Transverse colon (tissue), 4 donors: ENCODE data around the gene RUNX3. TPM values are rescaled to one million over a fixed set of nuclear protein-coding genes. Genes with fewer than 3 reads are reported as not detected.

Source experiments
- DNase-seq: peaks from one replicate; pipeline ENCODE4 v3.0.0-alpha.2; 2019
- H3K27ac ChIP-seq, 4 donors: fragments of 200-600 bp; sonication (generic); 2 replicates each; pipeline ENCODE4 v1.5.1; 2016 to 2018; ENCODE audit warnings: inconsistent platforms in 4 of 4
- H3K27me3 ChIP-seq: fragments of 200-600 bp; sonication (generic); 2 replicates; pipeline ENCODE4 v1.5.1; 2017; ENCODE audit warnings: inconsistent platforms
- H3K36me3 ChIP-seq, 4 donors: fragments of 200-600 bp; sonication (generic); 2 replicates each; pipeline ENCODE4 v1.5.1; 2017 to 2019; ENCODE audit warnings: inconsistent platforms in 4 of 4
- H3K4me1 ChIP-seq, 4 donors: fragments of 200-600 bp; sonication (generic); 2 replicates each; pipeline ENCODE4 v1.5.1; 2017 to 2020; ENCODE audit warnings: inconsistent platforms in 4 of 4
- H3K4me3 ChIP-seq, 4 donors: fragments of 200-600 bp; sonication (generic); 1 replicate in 1 of 4; 2 replicates in 3 of 4; pipeline versions ENCODE4 v1.5.1 to v1.6.1; 2017 to 2019; ENCODE audit warnings: inconsistent platforms in 4 of 4
- H3K9me3 ChIP-seq, 2 donors: fragments of 200-600 bp; sonication (generic); 2 replicates each; pipeline ENCODE4 v1.5.1; 2017 to 2019; ENCODE audit warnings: inconsistent platforms in 2 of 2
- EP300 ChIP-seq: sonication (generic); formaldehyde crosslinking; IDR thresholded peaks from one replicate; pipeline ENCODE4 v1.6.1; 2017; ENCODE audit warnings: antibody characterized with exemption, low read depth
- POLR2A ChIP-seq: fragments of 450-650 bp; IDR thresholded peaks from one replicate; pipeline ENCODE4 v1.6.1; 2016; ENCODE audit warnings: antibody characterized with exemption, mild to moderate bottlenecking, moderate library complexity
- POLR2AphosphoS5 ChIP-seq, 3 donors: sonication (generic); formaldehyde crosslinking; IDR thresholded peaks; one replicate each; pipeline ENCODE4 v1.6.1; 2016; ENCODE audit warnings: antibody characterized with exemption in 3 of 3
- WGBS, 2 donors: methylation state at CpG; one replicate each; pipeline ENCODE4 v1.1.5; 2018; ENCODE audit warnings: low coverage in 1 of 2; 5-methylcytosine and 5-hydroxymethylcytosine counted together
- in situ Hi-C, 4 donors: fragments of 200-750 bp; cut with MboI; loops; one replicate each; pipeline versions ENCODE4 v1.15.0 to v1.15.1; 2017; ENCODE audit warnings: low sequenced_read_pairs in 3 of 4, low pct_ligation_motif_present in 1 of 4, low pct_unique_long_range_greater_than_20kb in 1 of 4
- intact Hi-C: fragments of 100-400 bp; cut with DNase I; formaldehyde crosslinking; loops from one replicate; pipeline ENCODE4 v1.15.1; 2023; ENCODE audit warnings: low total_unique reads
- total RNA-seq, 4 donors: library from RNA; depleted of rRNA; stranded (reverse); fragments of >200 nt; gene quantifications; one replicate each; pipeline ENCODE4 v1.1.0, GENCODE V29; 2016
- TF ChIP-seq, protein P1 (sequence below), 5 experiments: fragments of 200-600 bp in 3 of 5; fragments of 450-650 bp in 2 of 5; sonication (generic) in 3 of 5; IDR thresholded peaks; 1 replicate in 2 of 5; 2 replicates in 3 of 5; pipeline ENCODE4 v1.5.1; 2016 to 2017; ENCODE audit warnings: antibody characterized with exemption in 5 of 5, inconsistent platforms in 3 of 5, mild to moderate bottlenecking in 2 of 5, moderate library complexity in 1 of 5

RUNX3 gene
- total RNA-seq, 4 donors from 2014 or later, result 1.5 to 4.8 (median 3.4) TPM

DNA sequence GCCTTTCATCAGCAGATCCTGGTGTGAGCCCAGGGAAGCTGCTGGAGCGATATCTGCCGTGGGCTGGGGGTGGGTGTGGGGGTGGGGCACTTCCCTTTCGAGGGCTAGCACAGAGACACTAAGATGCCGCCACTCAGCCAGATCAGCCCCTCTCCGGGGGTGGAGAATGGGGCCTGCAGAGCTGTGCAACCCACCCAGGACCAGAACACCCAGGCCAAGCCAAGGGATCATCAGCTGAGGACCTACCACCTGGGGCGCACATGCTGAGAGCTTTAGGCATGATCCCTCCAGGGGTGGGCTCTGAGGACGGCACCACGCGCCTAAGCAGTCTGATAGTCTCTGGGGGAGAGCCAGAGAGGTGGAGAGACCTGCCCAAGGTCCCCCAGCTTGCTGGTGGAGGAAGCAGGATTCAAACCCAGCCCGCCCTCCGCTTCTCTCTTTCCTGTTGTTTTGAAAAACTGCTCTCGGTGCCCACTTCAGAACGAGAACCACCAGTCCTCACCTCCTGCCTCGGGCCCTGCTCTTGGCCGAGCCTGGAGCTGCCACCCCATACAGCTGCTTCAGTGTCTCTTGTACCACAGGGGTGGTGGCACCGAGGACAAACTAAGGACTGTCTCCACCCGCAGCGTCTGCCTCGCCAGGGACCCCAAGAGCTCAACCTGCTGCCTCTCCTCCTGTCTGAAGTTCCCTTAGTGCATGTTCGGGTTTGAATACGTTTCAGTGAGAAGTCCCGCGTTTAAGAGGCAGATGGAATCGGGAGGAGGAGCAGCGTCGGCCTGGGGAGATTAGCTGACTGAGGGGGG lies 39.7 kb upstream of the RUNX3 start:
- intact Hi-C loops, result no loop called here
- TF ChIP-seq POLR2AphosphoS5 (IDR thresholded peaks at IDR 0.05) (no peak), EP300 (no peak), POLR2A (no peak)
- TF ChIP-seq, protein P1, sequence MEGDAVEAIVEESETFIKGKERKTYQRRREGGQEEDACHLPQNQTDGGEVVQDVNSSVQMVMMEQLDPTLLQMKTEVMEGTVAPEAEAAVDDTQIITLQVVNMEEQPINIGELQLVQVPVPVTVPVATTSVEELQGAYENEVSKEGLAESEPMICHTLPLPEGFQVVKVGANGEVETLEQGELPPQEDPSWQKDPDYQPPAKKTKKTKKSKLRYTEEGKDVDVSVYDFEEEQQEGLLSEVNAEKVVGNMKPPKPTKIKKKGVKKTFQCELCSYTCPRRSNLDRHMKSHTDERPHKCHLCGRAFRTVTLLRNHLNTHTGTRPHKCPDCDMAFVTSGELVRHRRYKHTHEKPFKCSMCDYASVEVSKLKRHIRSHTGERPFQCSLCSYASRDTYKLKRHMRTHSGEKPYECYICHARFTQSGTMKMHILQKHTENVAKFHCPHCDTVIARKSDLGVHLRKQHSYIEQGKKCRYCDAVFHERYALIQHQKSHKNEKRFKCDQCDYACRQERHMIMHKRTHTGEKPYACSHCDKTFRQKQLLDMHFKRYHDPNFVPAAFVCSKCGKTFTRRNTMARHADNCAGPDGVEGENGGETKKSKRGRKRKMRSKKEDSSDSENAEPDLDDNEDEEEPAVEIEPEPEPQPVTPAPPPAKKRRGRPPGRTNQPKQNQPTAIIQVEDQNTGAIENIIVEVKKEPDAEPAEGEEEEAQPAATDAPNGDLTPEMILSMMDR (IDR thresholded peaks at IDR 0.05), result no peak

DNA sequence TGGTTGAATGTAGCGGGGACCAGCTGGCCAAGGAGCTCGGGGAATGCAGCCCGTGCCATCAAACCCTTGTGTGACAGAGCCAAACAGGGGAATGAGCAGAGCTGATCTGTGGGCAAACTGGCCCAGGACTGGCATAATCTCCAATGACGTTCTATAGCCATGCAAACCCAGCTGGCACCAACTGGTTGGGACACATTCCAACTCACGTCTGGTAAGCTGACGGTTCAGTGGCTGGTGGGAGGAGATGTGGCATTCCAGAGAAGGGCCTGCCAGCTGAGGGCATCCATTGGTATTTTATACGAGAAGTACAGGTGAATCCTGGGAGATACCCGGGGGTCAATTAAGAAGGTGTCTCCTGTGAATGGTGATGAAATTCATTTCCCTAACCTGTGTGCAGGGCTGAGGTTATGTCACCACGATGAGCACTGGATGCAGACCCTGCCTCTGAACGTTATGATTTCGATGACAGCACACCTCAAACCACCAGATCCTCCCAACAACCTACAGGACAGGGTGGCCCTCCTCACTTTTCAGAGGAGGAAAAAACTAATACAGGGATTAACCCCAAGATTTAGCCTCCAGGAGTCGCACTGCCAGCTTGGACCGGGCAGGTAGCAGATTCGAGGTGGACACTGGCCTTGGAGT lies 39.0 kb upstream of the RUNX3 start:
- no peaks in the 10 kb centered on the region for H3K36me3 ChIP-seq
- in situ Hi-C loops, result no loop called here
- no peaks in the 10 kb centered on the region for H3K9me3 ChIP-seq
- no peaks in the 10 kb centered on the region for H3K27me3 ChIP-seq
- intact Hi-C loops, result no loop called here
- H3K27ac ChIP-seq, result no peak overlapping the region
- 68 to 89% methylated on average over 5 to 14 of the region's 14 CpGs for WGBS, 2 donors
- no peaks in the 10 kb centered on the region for H3K4me1 ChIP-seq
- no peak overlapping the region for H3K4me3 ChIP-seq
- TF ChIP-seq POLR2AphosphoS5 (IDR thresholded peaks at IDR 0.05) (no peak), EP300 (no peak), POLR2A (no peak)
- TF ChIP-seq, protein P1 (IDR thresholded peaks at IDR 0.05), result no peak
- DNase-seq, result no peak

More for the DNA sequence above, 39.7 kb upstream of the RUNX3 start:
- WGBS, 2 donors, result 65% methylated on average over 26 of the region's 26 CpGs; no CpG with 5 or more reads in 1 of the 2 donors
- Histone ChIP-seq H3K36me3 (no peaks in the 10 kb centered on the region), H3K9me3 (peaks cover 0 to 3% of the 10 kb centered on the region in 2 donors), H3K4me1 (no peaks in the 10 kb centered on the region), H3K4me3 (no peak overlapping the region), H3K27me3 (no peaks in the 10 kb centered on the region), H3K27ac (no peak overlapping the region)
- no peak for DNase-seq
- in situ Hi-C loops, result no loop called here

DNA sequence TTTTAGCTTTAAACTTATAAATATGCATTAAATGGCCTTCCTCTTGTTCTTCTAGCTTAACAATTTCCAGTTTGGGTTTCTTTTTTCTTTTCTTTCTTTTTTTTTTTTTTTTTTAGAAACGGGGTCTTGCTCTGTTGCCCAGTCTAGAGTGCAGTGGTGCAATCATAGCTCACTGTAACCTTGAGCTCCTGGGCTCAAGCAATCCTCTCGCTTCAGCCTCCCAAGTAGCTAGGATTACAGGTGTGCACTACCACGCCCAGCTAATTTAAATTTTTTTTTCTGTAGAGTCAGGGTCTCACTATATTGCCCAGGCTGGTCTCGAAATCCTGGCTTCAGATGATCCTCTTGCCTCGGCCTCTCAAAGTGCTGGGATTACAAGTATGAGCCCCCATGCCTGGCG lies 37.9 kb upstream of the RUNX3 start:
- intact Hi-C loops, result no loop called here
- no peak for DNase-seq
- no peaks in the 10 kb centered on the region for H3K9me3 ChIP-seq
- H3K36me3 ChIP-seq, result no peaks in the 10 kb centered on the region
- no peak overlapping the region for H3K27ac ChIP-seq
- H3K4me1 ChIP-seq, result no peaks in the 10 kb centered on the region
- WGBS, 2 donors, result 67 to 69% methylated on average over 6 of the region's 6 CpGs
- H3K4me3 ChIP-seq, result no peak overlapping the region
- in situ Hi-C loops, result no loop called here
- TF ChIP-seq POLR2AphosphoS5 (IDR thresholded peaks at IDR 0.05) (no peak), POLR2A (no peak), EP300 (no peak)
- TF ChIP-seq, protein P1 (IDR thresholded peaks at IDR 0.05), result no peak
- H3K27me3 ChIP-seq, result no peaks in the 10 kb centered on the region

DNA sequence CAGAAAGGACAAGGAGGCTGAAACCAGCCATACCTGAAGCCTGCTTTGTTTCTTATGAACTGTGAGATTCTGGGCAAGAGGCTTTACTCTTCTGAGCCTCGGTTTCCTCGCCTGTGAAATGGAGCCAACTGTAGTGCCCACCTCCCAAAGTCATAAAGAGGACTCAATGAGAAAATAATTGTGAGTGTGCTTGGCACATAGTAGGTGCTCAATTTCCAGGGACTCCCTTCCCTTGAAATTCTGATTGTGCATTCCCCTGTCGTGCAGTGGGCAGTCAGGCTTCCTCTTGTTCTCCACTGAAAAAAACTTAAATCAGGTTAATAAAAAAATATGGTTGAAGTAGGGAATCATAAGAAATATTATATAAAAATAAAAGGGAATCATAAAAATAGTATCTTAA lies 37.5 kb upstream of the RUNX3 start:
- no peak for DNase-seq
- H3K36me3 ChIP-seq, result no peaks in the 10 kb centered on the region
- in situ Hi-C loops, result no loop called here
- 80 to 98% methylated on average over 2 to 3 of the region's 3 CpGs for WGBS, 2 donors
- TF ChIP-seq, protein P1 (IDR thresholded peaks at IDR 0.05), result no peak
- TF ChIP-seq POLR2A, result no peak
- no peak for TF ChIP-seq EP300
- no peak for TF ChIP-seq POLR2AphosphoS5 (IDR thresholded peaks at IDR 0.05)
- H3K4me1 ChIP-seq, result no peaks in the 10 kb centered on the region
- no peaks in the 10 kb centered on the region for H3K9me3 ChIP-seq
- no peak overlapping the region for H3K4me3 ChIP-seq
- no peak overlapping the region for H3K27ac ChIP-seq
- no peaks in the 10 kb centered on the region for H3K27me3 ChIP-seq
- intact Hi-C loops, result no loop called here
